GM10847 (cell line): ENCODE data around the gene GBX1.

Experiments
- POLR2A ChIP-seq: IDR thresholded peaks from 2 replicates; pipeline ENCODE4 v1.6.1; 2011; ENCODE audit not compliant: insufficient read length; ENCODE audit errors: extremely low read depth

Gene GBX1

DNA sequence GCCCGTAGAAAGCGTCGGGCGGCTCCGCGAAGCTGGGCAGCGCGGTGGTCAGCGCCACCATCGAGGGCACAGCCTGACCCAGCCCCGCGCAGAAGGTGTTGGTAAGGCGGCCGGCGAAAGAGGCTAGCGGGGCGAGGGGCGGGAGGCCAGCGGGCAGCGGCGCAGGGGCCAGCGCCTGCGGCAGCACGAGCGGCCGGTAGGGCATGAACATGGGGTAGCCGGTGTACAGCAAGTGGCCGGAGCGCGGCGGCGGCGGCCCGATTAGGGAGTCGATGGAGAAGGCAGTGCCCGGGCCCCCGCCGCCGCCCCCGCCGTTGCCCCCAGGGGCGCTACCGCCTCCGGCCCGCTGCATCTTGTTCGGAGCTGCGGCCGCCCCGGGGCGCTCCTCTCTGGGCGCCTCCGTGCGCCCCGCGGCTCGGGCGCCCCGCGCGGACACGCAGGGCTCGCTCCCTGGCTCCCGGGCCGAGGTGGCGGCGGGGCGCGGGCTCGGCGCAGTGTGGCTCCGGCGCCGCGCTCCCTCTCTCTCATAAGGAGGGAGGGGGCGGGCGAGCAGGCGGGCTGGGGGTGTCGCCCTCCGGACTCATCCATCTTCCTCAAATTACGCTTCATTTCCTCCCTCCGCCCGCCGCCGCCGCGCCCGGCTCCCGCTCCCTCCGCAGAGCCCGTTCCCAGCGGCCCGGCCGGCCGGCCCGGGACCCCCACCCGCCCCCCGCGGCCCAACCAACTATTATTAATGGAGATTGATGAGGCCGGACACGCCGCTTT, at the start of gene GBX1:
TSS of gene GBX1 (minus strand) at position 498 of the 765 bp plus-strand sequence. CDS start at position 352, 146 bp downstream.
- no peak for TF ChIP-seq POLR2A

DNA sequence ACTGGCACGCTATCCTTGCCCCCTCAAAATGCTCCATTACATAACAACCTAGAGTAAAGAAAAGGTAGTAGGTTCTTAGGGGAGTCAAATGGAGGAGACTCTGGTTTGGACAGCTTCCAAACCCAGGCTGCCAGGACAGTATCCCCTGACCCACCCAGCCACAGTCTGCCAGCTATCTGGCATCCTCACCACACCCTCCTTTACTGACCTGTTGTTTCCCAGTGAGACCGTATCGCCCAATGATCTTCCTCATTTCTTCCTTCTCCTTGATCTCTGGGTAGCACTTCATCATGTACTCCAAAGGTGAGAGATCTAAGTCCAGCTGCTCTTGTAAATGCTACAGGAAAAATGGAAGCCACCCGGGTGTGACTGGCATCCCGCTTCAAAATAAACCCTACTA, 47.9 kb upstream of the GBX1 start:
- TF ChIP-seq POLR2A = no peak

DNA sequence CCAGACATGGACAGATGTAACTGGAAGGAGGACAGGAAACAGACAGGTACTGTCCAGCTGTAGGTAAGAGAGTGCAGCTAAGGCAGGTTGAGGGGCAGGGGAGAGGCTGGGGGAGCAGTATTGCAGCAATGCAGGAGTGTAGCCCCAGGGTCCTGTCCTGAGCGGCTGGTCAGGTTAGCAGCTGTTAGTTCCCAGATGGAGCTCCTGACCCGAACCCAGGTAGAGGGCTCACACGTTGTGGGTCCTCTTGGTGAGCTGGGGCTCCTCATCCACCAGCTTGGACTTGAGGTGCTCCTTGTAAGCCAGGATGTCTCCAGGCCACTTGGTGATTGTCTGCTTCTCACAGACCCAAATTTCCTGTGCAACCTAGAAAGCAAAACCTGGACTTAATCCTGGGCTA, 46.3 kb upstream of the GBX1 start:
- TF ChIP-seq POLR2A = no peak

DNA sequence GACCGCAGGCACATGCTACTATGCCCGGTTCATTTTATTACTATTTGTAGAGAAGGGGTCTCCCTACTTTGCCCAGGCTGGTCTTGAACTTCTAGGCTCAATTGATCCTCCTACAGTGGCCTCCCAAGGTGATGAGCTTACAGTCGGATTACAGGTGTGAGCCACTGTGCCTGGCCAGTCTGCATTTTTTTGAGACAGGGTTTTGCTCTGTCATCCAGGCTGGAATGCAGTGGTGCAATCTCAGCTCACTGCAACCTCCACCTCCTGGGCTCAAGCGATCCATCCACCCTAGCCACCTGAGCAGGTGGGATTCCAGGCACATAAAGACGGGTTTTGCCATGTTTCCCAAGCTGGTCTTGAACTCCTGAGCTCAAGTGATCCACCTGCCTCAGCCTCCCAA, 45.1 kb upstream of the GBX1 start:
- no peak for TF ChIP-seq POLR2A

DNA sequence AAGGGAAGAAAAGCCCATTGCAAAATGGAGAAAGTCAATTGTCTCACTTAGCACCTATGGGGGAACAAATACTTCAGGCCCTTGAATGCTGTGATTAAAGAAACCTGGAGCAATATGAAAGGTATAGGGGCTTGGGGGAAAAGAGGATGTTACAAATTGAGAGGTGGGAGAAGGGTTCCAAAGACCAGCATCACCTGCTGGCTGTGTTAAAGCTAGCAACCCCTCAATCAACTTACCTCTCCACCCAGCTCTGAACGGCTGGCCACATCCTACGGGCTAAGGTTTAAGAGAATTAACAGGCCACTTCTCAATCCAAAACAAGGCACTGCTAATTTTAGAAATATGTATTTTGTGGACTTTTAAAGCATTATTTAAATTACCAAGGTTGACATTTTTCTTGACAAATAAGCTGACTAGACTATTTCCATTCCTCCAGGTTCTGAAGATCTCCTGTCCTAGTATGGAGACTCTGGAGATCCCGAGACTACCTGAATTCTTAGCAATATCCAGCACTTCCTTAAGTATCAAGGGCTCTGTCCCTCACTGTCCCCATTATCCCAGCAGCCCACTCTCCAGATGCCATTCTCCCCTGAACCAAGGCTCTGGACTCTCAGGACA, 43.8 kb upstream of the GBX1 start:
- no peak for TF ChIP-seq POLR2A

DNA sequence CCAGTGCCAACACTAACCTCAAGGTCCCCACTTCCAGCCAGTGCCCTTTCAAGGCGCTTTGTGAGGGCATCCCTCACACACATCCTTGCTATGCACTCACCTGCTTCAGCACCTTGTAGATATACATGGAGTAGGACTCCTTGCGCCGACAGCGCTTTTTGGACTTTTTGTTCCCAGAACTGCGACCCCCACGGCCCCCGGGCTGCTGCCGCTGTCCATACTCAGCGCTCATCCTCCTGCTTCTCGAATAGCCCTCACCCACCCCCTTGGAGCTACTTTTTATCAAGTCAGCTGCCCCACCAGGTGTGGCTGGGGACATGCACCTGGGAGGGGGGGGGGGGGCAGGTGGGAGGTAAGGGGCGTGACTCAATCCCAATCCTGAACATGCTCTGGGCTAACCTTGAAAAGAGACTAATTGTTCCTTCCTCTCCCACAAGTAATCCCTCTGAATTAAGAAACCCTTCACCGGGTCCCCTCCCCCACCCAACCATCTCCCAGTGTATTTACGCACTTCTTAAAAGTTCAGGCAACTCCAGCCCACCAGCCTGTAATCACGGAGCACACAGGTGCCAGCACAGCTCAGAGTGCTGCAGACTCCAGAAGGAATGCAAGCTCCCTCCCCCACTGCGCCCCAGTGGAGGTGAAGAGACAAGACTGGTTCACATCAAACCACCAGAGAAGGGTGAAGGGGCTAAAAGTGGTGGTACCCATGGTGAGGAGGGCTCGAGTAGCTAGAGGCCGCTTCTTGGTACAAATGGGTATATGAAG, 42.8 kb upstream of the GBX1 start, which contains the start of gene H2BK1:
TSS of gene H2BK1 (minus strand) at position 402 of the 768 bp plus-strand sequence. CDS start at position 232, 170 bp downstream.
- TF ChIP-seq POLR2A = no peak

DNA sequence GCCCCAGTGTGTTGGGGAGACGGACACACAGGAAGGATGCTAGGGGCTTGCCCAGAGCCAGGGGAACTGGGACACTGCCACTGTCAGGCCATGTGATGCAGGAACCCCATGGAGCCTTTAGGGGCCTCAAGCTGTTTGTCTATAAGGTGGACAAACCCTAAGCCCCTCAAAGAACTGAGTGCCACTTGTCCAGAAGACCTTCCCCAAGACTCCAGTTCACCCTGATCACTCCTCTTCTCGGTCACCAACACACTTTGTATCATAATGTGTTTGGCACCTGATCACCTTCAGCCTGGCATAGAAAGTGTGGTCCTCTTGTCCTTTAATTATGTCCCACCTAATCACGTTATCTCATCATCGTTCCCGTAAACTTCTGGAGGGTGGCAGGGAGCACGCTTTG, 42.1 kb upstream of the GBX1 start:
- TF ChIP-seq POLR2A = no peak

DNA sequence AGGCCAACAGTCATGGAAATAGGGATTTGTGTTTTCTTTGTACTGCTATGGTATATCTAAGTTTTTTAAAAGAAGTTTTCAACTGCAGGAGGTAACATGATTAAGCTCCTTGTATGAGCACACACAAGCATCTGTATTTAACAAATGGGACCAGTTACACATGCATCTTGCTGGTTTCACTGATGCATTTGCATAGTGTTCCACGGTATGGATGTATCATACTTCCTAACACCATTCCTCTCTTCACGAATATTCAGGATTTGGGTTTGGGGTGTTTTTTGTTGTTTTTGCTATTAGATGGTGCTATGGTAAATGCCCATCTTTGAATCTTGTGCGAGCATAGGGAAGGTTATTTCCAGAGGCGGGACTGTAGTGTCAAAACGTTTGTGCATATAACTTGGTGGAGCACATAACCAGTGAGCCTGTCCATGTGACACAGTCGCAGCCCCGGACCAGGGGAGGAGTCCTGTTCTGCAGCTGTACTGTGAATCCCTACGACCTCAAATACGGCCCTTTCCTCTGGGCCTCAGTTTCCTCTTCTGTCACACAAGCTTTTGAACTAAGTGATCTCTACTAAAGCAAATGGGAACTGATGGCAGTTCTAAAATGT, 40.9 kb upstream of the GBX1 start:
- no peak for TF ChIP-seq POLR2A

DNA sequence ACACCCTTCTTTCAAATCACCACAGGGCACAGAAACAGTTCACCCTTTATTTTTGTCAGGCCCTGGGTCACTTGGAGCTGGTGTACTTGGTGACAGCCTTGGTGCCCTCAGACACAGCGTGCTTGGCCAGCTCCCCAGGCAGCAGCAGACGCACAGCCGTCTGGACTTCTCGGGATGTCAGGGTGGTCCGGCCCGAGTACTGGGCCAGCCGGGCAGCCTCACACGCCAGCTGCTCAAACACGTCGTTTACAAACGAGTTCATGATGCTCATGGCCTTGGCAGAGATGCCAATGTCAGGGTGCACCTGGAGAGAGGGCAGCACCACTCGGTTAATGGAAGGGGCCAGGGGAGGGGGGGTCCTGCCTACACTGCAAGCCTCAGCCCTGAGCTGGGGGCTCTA, 40.3 kb upstream of the GBX1 start:
- no peak for TF ChIP-seq POLR2A

DNA sequence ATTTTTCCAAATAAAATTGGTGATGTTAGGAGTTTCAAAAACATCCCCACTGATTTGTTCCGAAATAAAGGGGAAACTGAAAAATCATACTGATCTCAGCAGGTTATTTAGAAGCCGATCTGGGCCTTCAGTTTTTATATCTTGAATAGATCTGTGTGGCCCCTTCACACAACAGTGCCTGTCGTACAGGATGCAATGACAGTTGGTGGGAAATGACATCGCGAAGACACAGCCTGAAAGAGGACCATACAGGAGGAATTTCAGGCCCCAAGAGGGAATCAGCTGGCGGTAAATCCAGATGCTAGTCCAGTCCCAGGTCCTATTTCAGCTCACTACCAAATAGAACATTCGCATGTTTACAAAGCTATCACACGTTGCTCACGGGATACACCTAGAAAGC, 39.8 kb upstream of the GBX1 start:
- no peak for TF ChIP-seq POLR2A

DNA sequence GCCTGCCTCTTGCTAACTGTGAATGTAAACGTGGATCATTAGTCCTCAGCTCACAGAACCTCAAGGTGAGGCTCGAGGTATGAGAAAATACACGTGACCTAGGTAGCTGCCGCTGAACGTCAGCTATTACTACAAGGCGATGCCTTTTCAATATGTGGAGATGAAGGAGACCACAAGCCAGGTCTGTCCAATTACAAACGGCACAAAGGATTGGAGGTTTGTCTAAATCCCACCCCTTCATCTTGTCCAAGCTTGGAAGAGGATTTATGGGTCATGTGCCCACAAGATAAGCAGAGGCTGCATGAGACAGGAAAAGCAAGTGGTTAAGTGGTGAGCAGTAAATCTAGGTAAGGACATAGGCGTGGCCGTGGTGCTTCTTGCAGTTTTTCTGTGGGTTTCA, 39.4 kb upstream of the GBX1 start:
- TF ChIP-seq POLR2A = no peak

DNA sequence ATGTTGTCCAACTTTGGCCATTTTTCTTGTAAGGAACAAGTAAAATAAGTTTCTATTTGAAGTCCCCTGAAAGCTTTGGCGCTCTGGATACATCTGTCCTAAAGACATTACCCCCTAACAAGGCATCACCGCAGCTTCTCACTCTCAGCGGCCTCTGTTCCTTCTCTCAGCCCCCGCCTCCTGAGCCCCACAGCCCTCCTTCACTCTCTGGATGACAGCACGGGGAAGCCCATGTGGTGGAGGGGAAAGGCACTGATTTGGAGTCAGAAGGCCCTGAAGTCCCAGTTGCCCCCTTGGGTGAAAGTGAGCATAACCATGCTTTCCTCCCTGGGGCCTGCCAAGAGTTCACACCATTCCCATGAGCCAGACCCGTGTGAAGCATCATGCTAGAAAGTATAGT, 38.2 kb upstream of the GBX1 start:
- no peak for TF ChIP-seq POLR2A

DNA sequence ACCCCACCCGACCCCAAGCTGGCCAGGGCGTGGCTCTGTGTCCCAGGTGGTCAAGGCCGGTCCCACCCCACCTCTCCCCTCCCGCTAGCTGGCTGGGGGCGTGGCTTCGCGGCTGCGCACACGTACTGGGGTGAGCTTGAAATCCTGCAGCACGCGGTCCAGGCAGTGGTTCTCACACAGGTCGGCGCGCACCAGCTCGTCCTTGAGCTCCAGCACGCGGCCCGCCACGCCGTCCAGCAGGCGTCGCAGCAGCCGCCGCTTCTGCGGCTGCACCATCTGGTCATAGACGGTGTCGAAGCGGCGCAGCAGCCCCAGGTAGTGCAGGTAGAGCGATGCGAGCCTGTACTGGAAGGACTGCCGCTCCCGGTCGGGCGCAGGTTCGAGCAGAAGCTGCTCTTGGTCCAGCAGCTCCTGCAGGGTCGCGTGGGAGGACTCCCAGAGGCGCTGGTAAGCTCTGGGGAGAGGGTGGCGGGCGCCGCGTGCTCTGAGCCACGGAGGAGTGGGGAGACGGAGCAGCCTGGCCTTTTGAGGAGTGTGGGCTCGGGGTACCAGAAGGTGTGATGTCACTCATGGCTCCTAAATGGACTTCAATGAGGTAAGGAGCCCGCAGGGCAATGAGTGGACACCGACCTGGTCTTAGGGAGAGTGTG, 37.0 kb upstream of the GBX1 start:
- no peak for TF ChIP-seq POLR2A

DNA sequence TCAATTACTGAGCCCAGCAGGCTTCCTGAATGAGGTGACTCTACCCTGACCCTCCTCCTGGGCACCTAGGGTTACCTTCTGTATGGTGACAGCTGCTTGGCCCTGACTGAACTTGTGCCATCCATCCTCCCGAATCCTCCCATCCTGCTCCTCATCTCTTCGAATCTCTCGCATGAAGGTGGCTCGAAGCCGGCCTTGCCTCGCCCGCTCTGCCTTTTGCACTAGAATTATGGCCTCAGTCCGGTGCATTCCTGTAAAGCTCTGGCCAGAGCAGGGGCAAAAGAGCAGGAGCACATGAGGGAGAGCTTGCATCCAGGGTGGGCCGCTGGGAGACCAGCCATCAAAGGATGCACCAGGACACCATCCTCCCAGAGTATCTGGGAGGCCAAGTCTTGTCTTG, 35.3 kb upstream of the GBX1 start:
- TF ChIP-seq POLR2A = no peak

DNA sequence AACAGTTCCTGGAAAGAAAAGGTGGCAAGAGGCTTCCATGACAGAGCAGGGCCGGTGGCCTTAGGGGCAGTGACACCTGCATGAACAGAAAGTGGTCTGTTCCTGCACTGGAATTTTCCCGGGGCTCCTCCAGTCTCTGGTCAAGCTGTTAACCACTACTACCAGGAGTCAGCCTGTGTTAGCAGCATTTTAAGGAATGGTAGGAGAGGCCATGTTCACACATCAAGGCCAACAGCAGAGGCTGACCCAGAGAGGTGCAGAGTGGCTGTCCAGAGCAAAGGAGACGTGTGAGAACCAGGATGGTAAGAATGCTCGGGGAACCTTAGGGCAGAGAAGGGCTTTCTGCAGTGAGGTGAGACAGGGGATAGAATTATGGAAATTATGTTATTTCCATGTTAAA, 34.3 kb upstream of the GBX1 start:
- no peak for TF ChIP-seq POLR2A
